ENCODE data around the gene SVOP. TPM values are rescaled to one million over a fixed set of nuclear protein-coding genes. Genes with fewer than 3 reads are reported as not detected.

SVOP gene
- total and polyA plus RNA-seq, 2 of the 8 experiments (the other 6 are each of a cell fraction or from before 2014, with no cell fraction given), result 0.06 TPM; not detected in 1

DNA sequence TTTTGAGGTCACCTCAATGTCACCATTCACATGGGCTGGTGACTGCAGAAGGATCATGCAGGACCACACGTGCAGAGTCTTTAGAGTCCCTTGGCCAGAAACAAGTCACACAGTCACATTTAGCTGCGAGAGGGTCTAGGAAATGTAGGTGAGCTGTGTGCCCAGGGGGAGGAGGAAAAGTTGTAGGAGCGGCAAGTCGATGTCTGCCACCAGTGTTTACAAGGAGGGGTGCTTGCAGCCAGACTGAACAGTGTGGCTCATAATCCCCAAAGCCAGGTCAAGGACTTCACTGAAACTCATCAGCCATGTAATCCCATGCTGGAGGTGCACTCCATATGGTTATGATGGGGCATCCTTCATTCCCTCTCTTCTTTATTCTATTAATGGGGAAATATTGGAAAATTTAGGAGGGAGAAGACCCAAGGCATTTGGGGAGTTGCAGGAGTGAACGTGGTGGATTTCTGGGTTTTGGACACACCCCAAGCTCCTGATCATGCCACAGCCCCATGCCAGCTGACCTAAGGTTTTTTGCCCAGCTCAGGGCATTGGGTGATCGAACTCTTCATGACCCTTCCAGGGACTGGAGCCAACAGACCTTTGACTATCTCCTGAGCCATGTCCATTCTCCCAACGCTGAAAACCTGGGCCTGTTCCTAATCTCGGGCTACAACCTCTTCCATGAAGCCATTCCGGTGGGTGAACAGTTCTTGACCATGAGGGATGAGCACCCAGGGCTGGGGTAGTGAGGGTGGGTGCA, 133.8 kb downstream of the SVOP start:
- no peak overlapping the region for H2BK15ac ChIP-seq (ENCODE audit: low read length)
- DNase-seq (ENCODE audit: low read depth in 1 of 2, low spot score in 2 of 2) (no peak), FAIRE-seq (no peak)
- H3K56ac ChIP-seq (replicated peaks; ENCODE audit: insufficient read length, low read depth, low read length), result no peak overlapping the region
- no peak overlapping the region for H3K18ac ChIP-seq (ENCODE audit: extremely low read depth, low read length)
- no peak overlapping the region for H3K4me2 ChIP-seq (ENCODE audit: insufficient read depth in 1 of 2, low read depth in 2 of 2, low read length in 2 of 2)
- no peak overlapping the region for H2AFZ ChIP-seq (ENCODE audit: low read length)
- no peak overlapping the region for H4K8ac ChIP-seq (ENCODE audit: extremely low read depth, insufficient read depth, low read length)
- no peaks in the 10 kb centered on the region for H3K36me3 ChIP-seq (ENCODE audit: control insufficient read depth in 2 of 4, insufficient read depth in 4 of 4, low read length in 3 of 4)
- CTCF ChIA-PET (ENCODE audit: partially characterized antibody), result interaction anchor here (0.7 to 7.9 kb wide), 5 partner anchors 10 to 62 kb away, joined by 3 to 71 read pairs (median 4); no protein-coding TSS in a partner anchor
- no peaks in the 10 kb centered on the region for H3K79me1 ChIP-seq (ENCODE audit: low read depth, low read length)
- H4K5ac ChIP-seq (ENCODE audit: insufficient read length, low read depth, low read length), result no peak overlapping the region
- H4K20me1 ChIP-seq (replicated peaks in 1 of 2; ENCODE audit: control insufficient read depth in 1 of 2, insufficient read depth in 2 of 2, low read length in 2 of 2), result no peaks in the 10 kb centered on the region
- H3K23ac ChIP-seq (ENCODE audit: insufficient read length), result no peak overlapping the region
- POLR2A ChIA-PET (ENCODE audit: partially characterized antibody), result no interaction called here
- no peak overlapping the region for H4K91ac ChIP-seq (replicated peaks; ENCODE audit: insufficient read length, low read length)
- H2BK5ac ChIP-seq (ENCODE audit: low read depth, low read length), result no peak overlapping the region
- WGBS, 2 experiments (ENCODE audit: extremely low coverage in 1 of 2, insufficient coverage in 1 of 2, insufficient read length in 1 of 2, insufficient replicate concordance in 2 of 2, low coverage in 1 of 2, low lambda C conversion rate in 2 of 2, missing lambda C conversion rate in 1 of 2), result 84% methylated on average over 9 of the region's 9 CpGs; no CpG with 5 or more reads in 1 of the 2 experiments
- H3K9me3 ChIP-seq (ENCODE audit: insufficient read depth in 2 of 2, low read depth in 1 of 2, low read length in 1 of 2), result peaks cover 0 to 4% of the 10 kb centered on the region in 2 experiments; a peak in 1 of 4 replicates
- H3K27ac ChIP-seq (ENCODE audit: low read depth, low read length), result no peak overlapping the region
- H3K27me3 ChIP-seq (replicated peaks in 1 of 4; ENCODE audit: control insufficient read depth in 3 of 4, extremely low read depth in 1 of 4, insufficient read depth in 3 of 4, low read length in 3 of 4), result no peaks in the 10 kb centered on the region
- no peaks in the 10 kb centered on the region for H3K23me2 ChIP-seq (ENCODE audit: low read depth, low read length)
- no peak overlapping the region for H2BK12ac ChIP-seq (ENCODE audit: low read depth, low read length)
- no peak overlapping the region for H2BK120ac ChIP-seq (replicated peaks; ENCODE audit: low read depth, low read length)
- no peak overlapping the region for H3K9ac ChIP-seq (replicated peaks in 1 of 4; ENCODE audit: extremely low read depth in 1 of 4, low read depth in 3 of 4, low read length in 3 of 4)
- no peaks in the 10 kb centered on the region for H3K79me2 ChIP-seq (ENCODE audit: control insufficient read depth in 1 of 2, insufficient read depth in 2 of 2, low read length in 2 of 2)
- H3K4ac ChIP-seq (replicated peaks; ENCODE audit: insufficient read length, low read depth, low read length), result no peak overlapping the region
- no peak overlapping the region for H2BK20ac ChIP-seq (ENCODE audit: low read length)
- H2AK5ac ChIP-seq (ENCODE audit: low read depth, low read length), result no peak overlapping the region
- no peak overlapping the region for H3K14ac ChIP-seq (ENCODE audit: insufficient read length)
- no peaks in the 10 kb centered on the region; a peak in 1 of 7 replicates for H3K4me1 ChIP-seq (replicated peaks in 1 of 4; ENCODE audit: control insufficient read depth in 3 of 4, insufficient read depth in 4 of 4, low read length in 3 of 4)
- H3K4me3 ChIP-seq (ENCODE audit: extremely low read depth in 1 of 4, insufficient read depth in 2 of 4, low read depth in 3 of 4, low read length in 4 of 4), result no peak overlapping the region
- TF ChIP-seq, protein P1, sequence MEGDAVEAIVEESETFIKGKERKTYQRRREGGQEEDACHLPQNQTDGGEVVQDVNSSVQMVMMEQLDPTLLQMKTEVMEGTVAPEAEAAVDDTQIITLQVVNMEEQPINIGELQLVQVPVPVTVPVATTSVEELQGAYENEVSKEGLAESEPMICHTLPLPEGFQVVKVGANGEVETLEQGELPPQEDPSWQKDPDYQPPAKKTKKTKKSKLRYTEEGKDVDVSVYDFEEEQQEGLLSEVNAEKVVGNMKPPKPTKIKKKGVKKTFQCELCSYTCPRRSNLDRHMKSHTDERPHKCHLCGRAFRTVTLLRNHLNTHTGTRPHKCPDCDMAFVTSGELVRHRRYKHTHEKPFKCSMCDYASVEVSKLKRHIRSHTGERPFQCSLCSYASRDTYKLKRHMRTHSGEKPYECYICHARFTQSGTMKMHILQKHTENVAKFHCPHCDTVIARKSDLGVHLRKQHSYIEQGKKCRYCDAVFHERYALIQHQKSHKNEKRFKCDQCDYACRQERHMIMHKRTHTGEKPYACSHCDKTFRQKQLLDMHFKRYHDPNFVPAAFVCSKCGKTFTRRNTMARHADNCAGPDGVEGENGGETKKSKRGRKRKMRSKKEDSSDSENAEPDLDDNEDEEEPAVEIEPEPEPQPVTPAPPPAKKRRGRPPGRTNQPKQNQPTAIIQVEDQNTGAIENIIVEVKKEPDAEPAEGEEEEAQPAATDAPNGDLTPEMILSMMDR (IDR thresholded peaks at IDR 0.05; ENCODE audit: control extremely low read depth in 1 of 3, insufficient read depth in 1 of 3, low read depth in 1 of 3, low read length in 3 of 3), result no peak
- TF ChIP-seq YY1 (IDR thresholded peaks at IDR 0.05; ENCODE audit: low read depth, low read length) (no peak), JUND (IDR thresholded peaks at IDR 0.05; ENCODE audit: low read length) (no peak), TEAD4 (IDR thresholded peaks at IDR 0.05; ENCODE audit: low read depth, low read length) (no peak), ZNF274 (IDR thresholded peaks at IDR 0.05; ENCODE audit: borderline replicate concordance, extremely low read depth, low read length) (no peak), MAX (IDR thresholded peaks at IDR 0.05) (no peak), SAP30 (IDR thresholded peaks at IDR 0.05; ENCODE audit: insufficient read depth, insufficient replicate concordance, low read length) (no peak), BCL11A (IDR thresholded peaks at IDR 0.05; ENCODE audit: low read depth in 2 of 2, low read length in 2 of 2) (no peak), TCF12 (IDR thresholded peaks at IDR 0.05; ENCODE audit: low read depth, low read length) (no peak)
